HL-60/S4 treated with phorbol 12-myristate 13-acetate at 8.2 ng/mL for 4 days and 3 days (cell line): ENCODE results near the gene GRIK5.

Experiments used
- in situ Hi-C: fragments of 300-500 bp; cut with MboI; formaldehyde crosslinking; loops from 2 replicates; pipeline ENCODE4 v1.15.0; 2022; ENCODE audit warnings: low sequenced_read_pairs

Gene GRIK5

GRCh38 chr19:41959056-41960053 lies 110.7 kb downstream of the GRIK5 start, which contains the start of gene RABAC1:
Gene RABAC1, minus strand, starts transcription at chr19:41959321. Its CDS starts 29 bp downstream, at chr19:41959292.
- in situ Hi-C loops = loop anchor here (10.0 kb wide), 1 partner anchor 95 kb away; the partner anchor contains the start of gene RPS19

GRCh38 chr19:41958367-41959055 lies 111.5 kb downstream of the GRIK5 start:
- in situ Hi-C loops = loop anchor here (10.0 kb wide), 1 partner anchor 94 kb away; the partner anchor contains the start of gene RPS19

- in situ Hi-C loops = loop anchor here (10.0 kb wide), 1 partner anchor 93 kb away; the partner anchor contains the start of gene RPS19
Observed at GRCh38 chr19:41957838-41958366, 112.1 kb downstream of the GRIK5 start.

GRCh38 chr19:41957161-41957837 lies 112.7 kb downstream of the GRIK5 start:
- in situ Hi-C loops = loop anchor here (10.0 kb wide), 1 partner anchor 92 kb away; the partner anchor contains the start of gene RPS19

- in situ Hi-C loops = loop anchor here (10.0 kb wide), 1 partner anchor 92 kb away; the partner anchor contains the start of gene RPS19
Observed at GRCh38 chr19:41956621-41957020, 113.4 kb downstream of the GRIK5 start.

GRCh38 chr19:41955521-41955920 lies 114.5 kb downstream of the GRIK5 start:
- in situ Hi-C loops = loop anchor here (10.0 kb wide), 1 partner anchor 91 kb away; the partner anchor contains the start of gene RPS19

GRCh38 chr19:41951686-41952172 lies 118.3 kb downstream of the GRIK5 start:
- in situ Hi-C loops = loop anchor here (10.0 kb wide), 1 partner anchor 87 kb away; the partner anchor contains the start of gene RPS19
